Immature natural killer cell (primary cell): ENCODE data around the gene MAP2K5. TPM values are rescaled to one million over a fixed set of nuclear protein-coding genes. Genes with fewer than 3 reads are reported as not detected.

Source experiments
- DNase-seq, 3 donors: peaks; one replicate each; pipeline ENCODE4 v3.0.0; 2022; ENCODE audit warnings: mixed read lengths in 1 of 3
- H3K27ac Mint-ChIP-seq, 6 donors: one replicate each; pipeline ENCODE4 v1.8.0; 2020; ENCODE audit warnings: mixed read lengths in 6 of 6, mild to moderate bottlenecking in 5 of 6, inconsistent platforms in 4 of 6, moderate library complexity in 3 of 6
- H3K27me3 Mint-ChIP-seq, 3 donors: one replicate each; pipeline ENCODE4 v1.8.0; 2020 to 2021; ENCODE audit warnings: low read depth in 3 of 3, mild to moderate bottlenecking in 3 of 3, mixed read lengths in 3 of 3, moderate library complexity in 3 of 3, inconsistent platforms in 1 of 3
- H3K36me3 Mint-ChIP-seq, 3 donors: one replicate each; pipeline ENCODE4 v1.8.0; 2020; ENCODE audit warnings: mixed read lengths in 3 of 3, inconsistent platforms in 2 of 3, mild to moderate bottlenecking in 2 of 3
- H3K4me1 Mint-ChIP-seq, 2 donors: one replicate each; pipeline ENCODE4 v1.8.0; 2020; ENCODE audit warnings: inconsistent platforms in 2 of 2, mild to moderate bottlenecking in 2 of 2, mixed read lengths in 2 of 2, moderate library complexity in 1 of 2
- H3K4me3 Mint-ChIP-seq, 5 donors: one replicate each; pipeline ENCODE4 v1.8.0; 2020; ENCODE audit warnings: mild to moderate bottlenecking in 5 of 5, mixed read lengths in 5 of 5, inconsistent platforms in 3 of 5, moderate library complexity in 3 of 5
- H3K9me3 Mint-ChIP-seq, 6 donors: one replicate each; pipeline ENCODE4 v1.8.0; 2020; ENCODE audit warnings: mild to moderate bottlenecking in 6 of 6, mixed read lengths in 6 of 6, inconsistent platforms in 4 of 6, moderate library complexity in 3 of 6
- polyA plus RNA-seq, 3 donors: library from polyadenylated mRNA; unstranded; fragments of 300-500 nt; fragmentation: Illumina TruSeq; gene quantifications; one replicate each; pipeline ENCODE4 v1.2.3, GENCODE V29; 2021

Gene MAP2K5
- polyA plus RNA-seq, 3 donors from 2014 or later = 12.4 to 21.7 (median 16.0) TPM

DNA sequence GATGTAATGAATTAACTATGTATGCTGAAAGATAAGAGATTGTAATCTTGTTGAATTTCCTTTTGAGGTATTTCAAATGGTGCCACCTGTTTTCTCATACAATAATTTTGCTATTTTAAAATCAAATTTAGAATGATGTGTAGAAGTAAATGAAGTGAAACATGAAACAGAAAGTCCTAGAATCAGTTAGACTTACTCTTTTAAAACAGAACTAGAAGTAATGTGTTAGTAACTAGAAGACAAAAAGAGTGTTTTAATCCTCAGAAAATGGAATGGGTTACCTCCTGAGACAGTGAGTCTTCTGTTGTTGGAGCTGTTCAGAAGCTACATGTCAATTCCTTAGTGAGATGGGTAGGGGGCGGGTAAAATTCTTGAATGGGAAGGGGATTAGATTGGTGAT lies 8.1 kb upstream of the MAP2K5 start:
- H3K4me1 Mint-ChIP-seq = peaks cover 1 to 5% of the 10 kb centered on the region in 2 donors
- peaks cover 0 to 2% (median 0%) of the 10 kb centered on the region in 3 donors for H3K36me3 Mint-ChIP-seq
- no peak overlapping the region for H3K4me3 Mint-ChIP-seq

DNA sequence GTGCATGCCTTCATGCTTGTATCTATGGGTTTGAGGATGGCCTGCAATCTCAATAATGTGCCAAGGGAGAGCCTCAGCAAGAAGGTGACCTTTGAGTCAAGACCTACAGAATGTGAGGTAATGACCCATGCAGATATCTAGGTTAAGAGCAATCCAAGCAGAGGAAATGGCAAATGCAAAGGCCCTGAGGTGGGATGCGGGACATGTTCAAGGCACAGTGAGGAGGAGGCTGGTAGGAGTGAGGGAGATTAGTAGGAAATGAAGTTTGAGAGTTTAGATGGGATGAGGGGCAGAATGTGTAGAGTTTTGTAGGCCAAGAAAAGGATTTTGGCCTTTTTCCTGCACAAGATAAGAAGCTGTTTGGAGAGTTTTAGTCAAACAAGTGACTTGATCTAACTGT lies 4.7 kb upstream of the MAP2K5 start:
- DNase-seq = no peak
- no peak overlapping the region for H3K4me3 Mint-ChIP-seq
- no peaks in the 10 kb centered on the region for H3K9me3 Mint-ChIP-seq
- H3K4me1 Mint-ChIP-seq = peaks cover 11 to 22% of the 10 kb centered on the region in 2 donors
- H3K27me3 Mint-ChIP-seq = peaks cover 8 to 9% (median 9%) of the 10 kb centered on the region in 3 donors
- H3K36me3 Mint-ChIP-seq = no peaks in the 10 kb centered on the region
- no peak overlapping the region for H3K27ac Mint-ChIP-seq

More for the DNA sequence above, 8.1 kb upstream of the MAP2K5 start:
- no peak for DNase-seq
- Mint-ChIP-seq H3K9me3 (no peaks in the 10 kb centered on the region), H3K27ac (no peak overlapping the region), H3K27me3 (no peaks in the 10 kb centered on the region)

DNA sequence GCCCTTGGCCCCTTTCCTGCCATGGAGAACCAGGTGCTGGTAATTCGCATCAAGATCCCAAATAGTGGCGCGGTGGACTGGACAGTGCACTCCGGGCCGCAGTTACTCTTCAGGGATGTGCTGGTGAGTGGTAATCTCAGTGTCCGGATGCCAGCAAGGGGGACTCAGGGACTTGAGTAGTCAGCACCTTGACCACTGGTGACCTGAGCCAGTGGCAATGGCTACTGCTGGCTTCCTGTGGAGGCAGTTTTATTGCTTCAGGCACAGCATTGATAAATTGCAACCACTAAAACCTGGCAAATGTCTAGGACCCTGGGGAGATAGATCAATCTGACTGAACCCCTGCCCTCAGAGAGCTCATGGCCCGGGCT lies 830 bp downstream of the MAP2K5 start:
- Mint-ChIP-seq H3K27me3 (peaks cover 9 to 11% (median 9%) of the 10 kb centered on the region in 3 donors), H3K4me3 (peak overlapping the region; percentile 91 to 99 (median 92)), H3K4me1 (peaks cover 37 to 52% of the 10 kb centered on the region in 2 donors), H3K27ac (peak overlapping the region; percentile 86 to 92 (median 90)), H3K36me3 (peaks cover 0 to 3% (median 0%) of the 10 kb centered on the region in 3 donors), H3K9me3 (no peaks in the 10 kb centered on the region)
- DNase-seq = no peak

DNA sequence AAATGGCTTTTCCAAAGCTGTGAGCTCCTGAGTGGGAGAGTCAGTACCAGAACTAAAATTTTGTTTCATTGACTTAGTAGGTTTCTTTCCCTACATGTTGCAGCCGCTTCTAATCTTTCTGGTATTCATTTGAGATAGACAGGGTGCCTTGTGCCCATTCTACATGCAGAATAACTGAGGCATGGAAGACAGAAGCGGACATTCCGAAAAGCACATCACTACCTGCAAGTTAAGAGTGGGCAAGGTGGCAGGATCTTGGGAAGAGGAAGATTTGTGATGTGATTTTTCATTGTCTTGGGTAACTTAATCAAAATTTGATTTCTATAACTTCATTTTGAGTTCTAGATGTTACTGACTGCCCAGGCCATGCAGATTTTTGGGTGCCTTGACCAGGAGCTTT lies 2.0 kb downstream of the MAP2K5 start:
- Mint-ChIP-seq H3K27me3 (peaks cover 9 to 11% (median 9%) of the 10 kb centered on the region in 3 donors), H3K9me3 (no peaks in the 10 kb centered on the region), H3K36me3 (peaks cover 0 to 3% (median 0%) of the 10 kb centered on the region in 3 donors), H3K4me1 (peaks cover 37 to 53% of the 10 kb centered on the region in 2 donors), H3K27ac (peak overlapping the region; percentile 64 to 92 (median 84)), H3K4me3 (peak overlapping the region; percentile 39 to 60 (median 56))
- DNase-seq = no peak

DNA sequence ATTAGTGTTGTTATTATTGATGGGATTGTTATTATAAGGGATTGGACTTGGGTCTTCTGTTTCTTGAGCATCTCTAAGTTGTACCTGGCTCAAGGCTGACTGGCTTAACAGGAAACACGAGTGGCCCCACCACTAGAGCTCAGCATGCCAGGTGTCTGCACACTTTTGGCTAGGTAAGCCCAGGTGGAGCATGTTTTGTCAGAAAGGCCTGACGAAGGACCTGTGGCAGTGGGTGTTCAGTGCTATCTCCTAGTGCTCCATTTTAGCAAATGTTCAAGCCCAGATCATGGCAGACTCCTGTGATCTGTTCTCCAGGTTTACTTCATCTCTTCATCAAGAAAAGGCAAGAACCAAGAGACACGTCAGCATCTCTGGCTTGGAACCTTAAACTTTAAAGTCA lies 3.4 kb downstream of the MAP2K5 start:
- H3K9me3 Mint-ChIP-seq = no peaks in the 10 kb centered on the region
- peaks cover 37 to 49% of the 10 kb centered on the region in 2 donors for H3K4me1 Mint-ChIP-seq
- peak overlapping the region in 2 of 6 donors; percentile 39 to 82 for H3K27ac Mint-ChIP-seq
- peaks cover 9 to 11% (median 9%) of the 10 kb centered on the region in 3 donors for H3K27me3 Mint-ChIP-seq
- no peak overlapping the region for H3K4me3 Mint-ChIP-seq
- DNase-seq = no peak
- H3K36me3 Mint-ChIP-seq = peaks cover 0 to 9% (median 0%) of the 10 kb centered on the region in 3 donors

DNA sequence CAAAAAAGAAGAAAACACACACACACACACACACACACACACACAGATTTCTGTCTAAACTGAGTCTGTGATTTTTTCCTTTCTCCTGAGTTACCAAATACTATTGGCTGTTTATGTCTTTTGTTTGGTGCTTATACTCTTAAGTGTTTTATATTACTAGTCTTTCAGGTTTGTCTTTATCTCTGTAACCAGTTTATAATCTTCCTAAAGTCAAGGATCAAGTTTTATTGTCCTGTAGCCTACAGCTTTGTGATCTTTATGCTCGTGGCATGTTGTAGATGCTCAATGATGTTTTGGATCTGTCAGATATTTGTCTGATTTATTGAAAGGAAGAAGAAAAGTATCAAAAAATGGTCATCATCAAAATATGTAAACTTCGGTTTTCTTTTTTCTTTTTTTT lies 4.6 kb downstream of the MAP2K5 start:
- Mint-ChIP-seq H3K27me3 (peaks cover 0 to 5% (median 2%) of the 10 kb centered on the region in 3 donors), H3K36me3 (peaks cover 0 to 9% (median 0%) of the 10 kb centered on the region in 3 donors), H3K4me3 (no peak overlapping the region), H3K27ac (peak overlapping the region in 1 of 6 donors; percentile 51), H3K9me3 (no peaks in the 10 kb centered on the region), H3K4me1 (peaks cover 27 to 37% of the 10 kb centered on the region in 2 donors)
- no peak for DNase-seq

DNA sequence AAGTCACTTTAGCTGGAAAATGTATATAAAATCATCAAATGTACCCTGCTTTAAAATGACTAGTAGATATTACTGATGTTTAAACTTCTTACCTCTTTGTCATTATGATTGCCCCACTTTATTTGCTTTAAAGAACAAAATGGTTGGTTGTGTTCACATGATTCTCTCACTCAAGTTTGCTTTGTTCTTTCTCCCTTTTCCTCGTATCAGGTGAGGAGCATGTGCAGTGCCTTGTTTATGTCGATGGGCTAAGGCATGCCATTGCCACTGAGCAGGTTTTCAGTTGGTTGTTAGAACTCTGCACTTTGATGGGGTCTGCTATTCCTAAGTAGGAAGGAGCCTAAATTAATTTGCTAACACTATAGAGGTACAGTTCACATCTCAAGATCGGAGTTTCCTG lies 5.3 kb downstream of the MAP2K5 start:
- Mint-ChIP-seq H3K36me3 (peaks cover 0 to 9% (median 0%) of the 10 kb centered on the region in 3 donors), H3K27ac (no peak overlapping the region), H3K9me3 (no peaks in the 10 kb centered on the region), H3K4me3 (no peak overlapping the region), H3K27me3 (peaks cover 0 to 3% (median 0%) of the 10 kb centered on the region in 3 donors), H3K4me1 (peaks cover 26 to 36% of the 10 kb centered on the region in 2 donors)
- no peak for DNase-seq

DNA sequence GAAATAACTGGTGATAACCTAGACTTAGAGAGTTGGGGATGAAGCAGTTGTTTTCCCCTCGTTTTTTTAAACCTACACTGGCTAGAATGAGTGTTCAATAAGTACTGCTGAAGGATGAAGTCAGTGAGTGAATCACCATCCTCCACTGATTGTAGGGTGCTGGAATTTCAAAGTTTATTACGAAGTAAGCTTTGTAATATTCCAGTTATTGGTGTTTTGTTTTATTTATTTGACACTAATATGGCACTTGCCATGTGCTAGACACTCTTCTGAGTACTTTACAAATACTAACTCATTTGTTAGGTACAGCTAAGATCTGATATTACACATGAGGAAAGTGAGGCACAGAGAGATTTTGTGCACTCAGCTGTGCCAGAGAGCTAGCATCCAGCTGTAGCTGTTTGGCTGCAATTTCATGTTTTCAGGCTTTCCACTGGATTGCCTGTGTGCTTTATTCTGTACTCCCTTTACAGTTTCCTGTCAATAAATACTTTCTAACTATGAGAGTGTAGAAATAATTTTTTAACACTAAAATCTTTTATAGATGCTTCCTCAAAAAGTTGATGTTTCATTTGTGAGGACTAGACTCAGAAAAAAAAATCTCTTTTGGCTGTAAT lies 5.8 kb downstream of the MAP2K5 start:
- no peak overlapping the region for H3K4me3 Mint-ChIP-seq
- no peak for DNase-seq
- H3K9me3 Mint-ChIP-seq = no peaks in the 10 kb centered on the region
- H3K4me1 Mint-ChIP-seq = peaks cover 21 to 33% of the 10 kb centered on the region in 2 donors
- no peak overlapping the region for H3K27ac Mint-ChIP-seq
- peaks cover 0 to 3% (median 0%) of the 10 kb centered on the region in 3 donors for H3K27me3 Mint-ChIP-seq
- peaks cover 0 to 9% (median 0%) of the 10 kb centered on the region in 3 donors for H3K36me3 Mint-ChIP-seq

DNA sequence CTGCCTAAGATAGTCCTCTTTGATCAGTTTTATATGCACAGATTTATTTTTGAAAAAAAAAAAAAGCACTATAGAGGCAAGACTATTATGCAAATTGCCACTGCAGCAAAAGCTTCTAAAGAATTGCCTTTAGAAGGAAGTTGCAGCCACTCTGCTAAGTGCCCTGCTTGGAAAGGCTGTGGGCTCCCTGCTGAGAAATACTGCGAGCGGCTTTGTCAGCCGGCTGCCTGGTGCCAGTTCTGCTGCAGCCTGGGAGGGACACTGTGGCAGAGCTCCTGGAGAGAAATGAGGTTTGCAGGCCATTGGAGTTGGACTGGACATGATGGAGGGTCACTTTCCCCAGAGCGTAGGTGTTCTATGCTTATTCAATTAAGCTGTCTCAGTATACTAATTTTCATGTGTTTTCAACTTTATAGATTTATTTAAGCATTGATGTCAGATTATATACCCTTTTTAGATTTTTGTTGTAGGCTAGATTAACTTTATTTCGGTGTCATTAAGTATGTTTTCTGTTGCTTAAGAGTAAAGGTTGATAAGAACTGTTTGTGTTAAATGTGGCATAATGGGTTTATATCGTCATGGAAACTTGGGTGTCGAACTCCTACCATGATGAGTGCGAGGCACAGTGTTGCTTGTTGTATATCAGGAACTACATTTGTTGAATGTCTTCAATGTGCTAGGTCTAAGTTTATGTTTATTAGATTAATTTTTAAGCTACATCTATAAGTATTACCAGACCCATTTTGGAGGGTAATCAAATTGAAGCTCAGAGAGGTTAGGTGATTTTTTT lies 6.6 kb downstream of the MAP2K5 start:
- peaks cover 14 to 26% of the 10 kb centered on the region in 2 donors for H3K4me1 Mint-ChIP-seq

DNA sequence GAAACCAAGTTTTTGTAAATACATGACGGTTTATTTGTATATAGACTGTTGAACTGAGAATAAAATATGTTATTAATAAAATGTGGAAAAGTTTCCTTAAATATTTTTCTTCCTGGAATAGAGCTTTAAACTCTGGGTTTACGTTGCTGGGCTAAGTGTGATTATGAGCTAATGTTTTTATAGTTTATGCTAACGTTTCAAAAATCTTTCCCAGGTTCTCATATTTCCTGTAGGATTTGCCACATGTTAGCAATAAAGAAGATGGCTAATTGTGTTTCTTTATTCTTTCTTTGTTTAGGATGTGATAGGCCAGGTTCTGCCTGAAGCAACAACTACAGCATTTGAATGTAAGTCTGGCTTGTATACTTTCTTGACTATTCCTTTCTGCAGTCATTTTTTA lies 7.2 kb downstream of the MAP2K5 start:
- peaks cover 7 to 19% of the 10 kb centered on the region in 2 donors for H3K4me1 Mint-ChIP-seq
- peaks cover 0 to 3% (median 0%) of the 10 kb centered on the region in 3 donors for H3K27me3 Mint-ChIP-seq
- H3K27ac Mint-ChIP-seq = no peak overlapping the region
- no peaks in the 10 kb centered on the region for H3K9me3 Mint-ChIP-seq
- no peak for DNase-seq
- H3K36me3 Mint-ChIP-seq = peaks cover 0 to 9% (median 0%) of the 10 kb centered on the region in 3 donors
- H3K4me3 Mint-ChIP-seq = no peak overlapping the region

More for the DNA sequence above, 6.6 kb downstream of the MAP2K5 start:
- DNase-seq = no peak
- Mint-ChIP-seq H3K4me3 (no peak overlapping the region), H3K9me3 (no peaks in the 10 kb centered on the region), H3K36me3 (peaks cover 0 to 9% (median 0%) of the 10 kb centered on the region in 3 donors), H3K27ac (peak overlapping the region in 1 of 6 donors; percentile 10), H3K27me3 (peaks cover 0 to 3% (median 0%) of the 10 kb centered on the region in 3 donors)

DNA sequence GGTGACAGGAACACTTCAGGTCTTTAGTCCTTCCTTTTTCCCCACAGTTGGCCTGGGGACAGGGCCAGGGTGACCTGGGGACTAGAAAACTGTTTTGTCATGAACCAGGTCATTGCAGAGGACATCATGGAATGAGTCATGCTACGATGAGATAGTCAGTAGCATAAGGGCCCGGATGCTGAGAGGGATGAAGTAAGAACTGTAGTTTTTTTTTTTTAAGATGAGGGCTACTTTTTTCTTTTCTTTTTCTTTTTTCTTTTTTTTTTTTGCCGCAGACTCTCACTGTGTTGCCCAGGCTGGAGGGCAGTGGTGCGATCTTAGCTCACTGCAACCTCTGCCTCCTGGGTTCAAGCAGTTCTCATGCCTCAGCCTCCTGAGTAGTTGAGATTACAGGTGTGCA lies 8.0 kb downstream of the MAP2K5 start:
- Mint-ChIP-seq H3K27me3 (peaks cover 0 to 3% (median 0%) of the 10 kb centered on the region in 3 donors), H3K4me3 (no peak overlapping the region), H3K4me1 (peaks cover 4 to 11% of the 10 kb centered on the region in 2 donors), H3K9me3 (no peaks in the 10 kb centered on the region), H3K36me3 (peaks cover 0 to 9% (median 0%) of the 10 kb centered on the region in 3 donors), H3K27ac (no peak overlapping the region)
- no peak for DNase-seq

DNA sequence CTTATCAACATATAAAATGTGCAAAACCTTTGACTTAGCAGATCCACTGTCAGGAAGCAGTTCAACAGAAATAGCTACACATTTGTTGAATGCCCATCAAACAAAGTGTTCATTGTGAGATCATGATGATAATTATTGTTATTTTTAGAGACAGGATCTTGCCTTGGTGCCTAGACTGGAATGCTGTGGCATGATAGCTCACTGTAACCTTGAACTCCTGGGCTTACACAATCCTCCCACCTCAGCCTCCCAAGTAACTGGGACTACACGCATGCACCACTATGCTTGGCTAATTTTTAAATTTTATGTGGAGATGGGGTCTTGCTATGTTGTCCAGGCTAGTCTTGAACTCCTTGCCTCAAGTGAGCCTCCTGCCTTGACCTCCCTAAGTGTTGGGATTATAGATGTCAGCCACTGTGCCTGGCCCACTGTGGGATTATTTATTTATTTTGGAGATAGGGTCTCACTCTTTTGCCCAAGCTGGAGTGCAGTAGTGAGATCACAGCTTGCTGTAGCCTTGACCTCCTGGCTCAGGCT lies 8.8 kb downstream of the MAP2K5 start:
- Mint-ChIP-seq H3K36me3 (peaks cover 0 to 9% (median 0%) of the 10 kb centered on the region in 3 donors), H3K27ac (no peak overlapping the region), H3K4me1 (peaks cover 5 to 7% of the 10 kb centered on the region in 2 donors), H3K27me3 (peaks cover 0 to 3% (median 0%) of the 10 kb centered on the region in 3 donors), H3K9me3 (no peaks in the 10 kb centered on the region), H3K4me3 (no peak overlapping the region)
- DNase-seq = no peak

DNA sequence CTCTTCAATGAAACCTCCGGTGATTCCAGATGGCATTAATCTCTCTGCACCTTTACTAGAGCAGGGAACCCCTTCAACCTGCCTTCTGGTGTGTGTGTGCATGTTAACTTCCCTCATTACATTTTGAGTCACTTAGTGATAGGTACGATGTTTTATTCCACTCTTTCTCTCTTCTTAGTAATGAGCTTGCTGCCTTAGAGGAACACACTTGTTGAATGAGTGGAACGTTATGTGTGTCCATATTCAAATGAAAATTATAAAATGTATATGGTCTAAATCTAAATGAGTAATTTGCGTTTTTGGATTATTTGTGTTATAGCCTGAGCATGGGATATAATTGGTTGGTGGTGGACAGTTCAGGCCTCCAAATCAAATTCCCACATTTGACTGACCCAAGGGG lies 12.1 kb downstream of the MAP2K5 start:
- Mint-ChIP-seq H3K9me3 (no peaks in the 10 kb centered on the region), H3K27ac (no peak overlapping the region), H3K4me3 (no peak overlapping the region), H3K27me3 (no peaks in the 10 kb centered on the region), H3K4me1 (peaks cover 19% of the 10 kb centered on the region in 2 donors), H3K36me3 (peaks cover 12 to 19% (median 13%) of the 10 kb centered on the region in 3 donors)
- no peak for DNase-seq
